ENCODE data around the gene RPLP2.
A peak's percentile ranks its signal among the peaks of the same experiment; 100 is the strongest.

RPLP2 gene

GRCh38 chr11:792873-793272, 16.9 kb upstream of the RPLP2 start:
- no peak for DNase-seq

DNA sequence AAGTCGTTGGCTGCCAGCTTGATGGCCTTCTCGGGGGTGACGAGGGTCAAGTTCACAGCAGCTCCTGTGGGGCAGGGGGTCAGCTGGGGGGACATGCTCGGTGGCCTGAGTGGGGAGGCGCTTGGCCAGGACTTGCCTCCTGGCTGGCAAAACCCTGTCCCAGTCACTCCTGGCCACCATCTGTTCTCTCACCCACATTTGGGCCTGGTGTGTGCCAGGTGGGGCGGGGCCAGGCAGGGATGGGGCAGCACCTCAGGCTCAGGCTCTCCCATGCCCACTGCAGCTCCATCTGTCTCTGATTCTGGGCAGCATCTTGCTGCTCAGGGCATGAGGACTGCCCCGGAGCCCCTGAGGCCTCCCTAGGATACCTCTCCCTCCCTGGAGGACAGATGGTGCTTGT, 16.2 kb upstream of the RPLP2 start:
- no peak for DNase-seq

DNA sequence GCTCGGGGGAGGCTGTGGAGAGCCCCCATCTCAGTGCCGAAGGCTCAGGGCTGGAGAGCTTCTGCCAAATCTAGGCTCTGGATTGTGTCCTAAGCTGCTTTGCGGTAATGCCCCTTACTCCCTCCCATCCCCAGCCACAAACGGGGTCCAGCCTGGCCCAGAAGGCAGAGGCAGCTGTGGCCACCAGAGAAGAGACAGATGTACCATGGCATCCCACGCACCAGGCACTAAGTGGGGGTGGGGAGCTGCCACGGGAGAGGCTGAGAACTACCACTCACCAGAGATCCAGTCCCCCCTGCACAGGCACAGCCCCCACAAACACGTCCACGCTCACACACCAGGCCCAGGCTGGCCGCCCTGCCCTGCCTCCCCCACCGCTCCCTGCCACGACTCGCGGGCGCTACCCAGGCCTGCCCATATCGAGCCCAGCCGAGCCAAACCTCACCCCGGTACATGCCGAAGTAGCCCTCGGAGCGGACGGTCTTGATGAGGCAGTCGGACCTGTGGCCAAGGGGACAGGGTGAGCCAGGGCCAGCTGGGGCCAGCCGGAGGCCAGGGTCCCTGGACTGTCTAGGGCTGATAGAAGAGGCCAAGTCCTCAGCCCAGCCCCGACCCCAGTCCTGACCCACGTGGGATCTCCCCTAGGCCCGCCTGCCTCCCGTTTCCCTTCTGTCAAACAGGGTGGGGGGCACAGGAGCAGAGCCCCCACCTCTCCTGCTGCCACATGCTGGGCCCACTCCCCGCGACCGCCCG, 15.6 kb upstream of the RPLP2 start:
- DNase-seq, result no peak

DNA sequence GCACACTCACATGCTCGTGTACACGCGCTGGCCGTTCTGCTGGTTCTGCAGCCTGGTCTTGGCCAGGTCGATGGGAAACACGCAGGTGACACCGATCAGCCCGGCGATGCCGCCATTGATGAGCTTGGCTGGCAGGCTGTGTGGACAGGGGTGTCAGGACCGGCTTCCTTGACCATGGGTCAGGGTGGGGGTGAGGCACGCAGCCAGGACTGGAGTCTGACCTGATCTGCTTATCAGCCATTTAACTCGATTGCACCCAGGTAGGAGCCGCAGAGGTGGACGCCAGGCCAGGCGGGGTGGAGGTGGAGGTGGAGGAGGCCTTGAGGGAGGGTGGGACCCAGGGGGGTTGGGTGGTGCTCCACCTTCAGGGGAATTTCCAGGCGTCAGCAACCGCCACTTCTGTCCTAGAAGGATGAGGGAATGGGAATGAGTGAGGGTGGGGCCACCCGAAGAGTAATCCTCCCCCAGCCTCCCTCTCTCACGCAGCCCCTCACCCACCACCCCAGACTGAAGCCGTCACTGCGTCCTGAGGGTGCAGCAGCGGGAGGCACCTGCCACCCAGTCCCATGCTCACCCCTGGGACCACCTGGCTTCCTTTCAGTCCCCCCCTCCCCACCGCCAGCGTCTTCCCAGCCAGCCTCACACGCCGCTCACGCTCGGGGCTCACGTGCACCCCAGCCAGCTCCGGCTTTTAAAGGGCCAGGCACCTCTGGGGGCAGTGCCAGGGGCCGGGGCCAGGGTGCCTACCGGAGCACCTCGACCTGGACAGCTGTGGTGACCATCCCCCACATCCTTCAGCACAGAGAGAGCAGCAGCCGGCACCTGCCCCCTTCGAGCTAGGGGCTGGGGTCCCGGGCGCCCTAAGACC, 14.8 kb upstream of the RPLP2 start:
- DNase-seq, result no peak

DNA sequence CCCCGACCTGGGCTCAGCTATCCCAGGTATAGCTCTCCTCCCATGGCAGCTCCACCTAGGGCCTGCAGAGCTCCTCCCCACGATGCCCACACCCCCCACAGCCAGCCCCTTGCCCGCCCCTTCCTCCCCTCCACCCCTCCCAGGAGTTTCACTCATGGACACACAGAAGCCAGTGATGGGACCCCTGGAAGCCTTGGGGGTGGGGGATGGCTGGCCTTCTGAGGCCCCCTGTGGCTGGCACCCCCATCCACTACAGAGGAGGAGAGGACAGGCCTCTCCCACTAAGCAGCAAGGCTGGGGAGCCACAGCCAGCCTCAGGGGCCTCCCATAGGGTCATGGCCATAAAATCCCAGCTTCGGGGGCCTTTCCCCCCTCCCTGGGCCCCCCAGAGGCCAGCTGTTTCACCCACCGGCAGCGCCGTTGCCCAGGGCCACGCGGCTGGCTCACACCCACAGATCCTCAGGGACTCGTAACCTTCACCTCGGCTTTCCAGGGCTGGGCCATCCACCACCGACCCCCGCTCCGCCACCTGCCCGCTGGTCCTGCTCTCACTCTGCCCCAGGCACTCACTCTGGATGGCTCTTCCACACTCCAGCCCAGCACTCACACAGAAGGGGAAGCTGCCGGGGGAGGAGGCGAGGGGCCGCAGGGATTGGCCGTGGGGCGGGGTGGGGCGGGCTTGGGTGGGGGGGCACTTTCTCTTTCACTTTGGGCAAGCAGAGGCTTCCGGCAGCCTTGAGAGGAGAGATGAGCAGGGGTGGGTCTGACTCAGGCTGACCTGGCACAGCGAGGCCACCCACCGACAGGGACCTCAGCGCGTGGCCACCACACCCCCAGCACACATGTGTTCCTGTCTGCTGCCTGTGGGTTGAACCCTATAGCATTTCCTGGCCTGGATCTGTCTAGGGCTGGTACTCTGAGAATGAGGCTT, 13.9 kb upstream of the RPLP2 start:
- DNase-seq, result peak; percentile 94

DNA sequence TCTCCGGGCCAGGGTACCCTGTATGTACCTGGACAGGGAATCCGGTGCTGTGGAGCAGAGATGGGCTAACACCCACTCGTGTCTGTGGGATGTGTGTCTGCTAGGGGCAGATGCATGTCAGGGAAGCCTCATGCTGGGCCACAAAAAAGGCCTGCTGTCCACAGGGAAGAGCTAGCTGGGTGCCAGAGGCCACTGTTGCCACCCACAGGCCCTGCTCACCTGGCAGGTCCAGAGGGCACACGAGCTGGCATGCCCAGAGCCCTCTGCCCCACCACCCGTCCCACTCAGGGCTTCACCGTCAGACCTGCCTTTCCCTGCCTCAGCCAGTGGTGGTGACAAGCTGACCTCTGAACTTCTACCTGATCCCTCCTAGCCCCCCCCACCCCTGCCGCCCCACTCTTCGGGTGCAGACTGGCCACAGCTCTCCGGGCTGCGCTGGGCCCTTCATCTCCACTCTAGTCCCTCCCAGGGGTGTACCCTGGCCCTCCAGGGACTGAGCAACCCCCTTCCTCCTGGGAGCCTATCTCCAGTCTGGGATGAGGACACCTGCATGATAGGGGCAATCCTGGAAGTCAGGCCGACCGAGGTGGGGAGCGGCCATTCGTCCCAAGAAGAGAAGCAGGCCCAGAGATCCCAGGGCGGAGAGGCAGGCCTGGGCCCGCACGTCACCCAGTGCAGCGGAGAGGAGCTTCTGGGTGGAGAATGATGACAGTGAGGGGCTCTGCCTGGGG, 13.0 kb upstream of the RPLP2 start:
- DNase-seq, result no peak

GRCh38 chr11:797296-798092, 12.3 kb upstream of the RPLP2 start:
- peak; percentile 71 for DNase-seq

DNA sequence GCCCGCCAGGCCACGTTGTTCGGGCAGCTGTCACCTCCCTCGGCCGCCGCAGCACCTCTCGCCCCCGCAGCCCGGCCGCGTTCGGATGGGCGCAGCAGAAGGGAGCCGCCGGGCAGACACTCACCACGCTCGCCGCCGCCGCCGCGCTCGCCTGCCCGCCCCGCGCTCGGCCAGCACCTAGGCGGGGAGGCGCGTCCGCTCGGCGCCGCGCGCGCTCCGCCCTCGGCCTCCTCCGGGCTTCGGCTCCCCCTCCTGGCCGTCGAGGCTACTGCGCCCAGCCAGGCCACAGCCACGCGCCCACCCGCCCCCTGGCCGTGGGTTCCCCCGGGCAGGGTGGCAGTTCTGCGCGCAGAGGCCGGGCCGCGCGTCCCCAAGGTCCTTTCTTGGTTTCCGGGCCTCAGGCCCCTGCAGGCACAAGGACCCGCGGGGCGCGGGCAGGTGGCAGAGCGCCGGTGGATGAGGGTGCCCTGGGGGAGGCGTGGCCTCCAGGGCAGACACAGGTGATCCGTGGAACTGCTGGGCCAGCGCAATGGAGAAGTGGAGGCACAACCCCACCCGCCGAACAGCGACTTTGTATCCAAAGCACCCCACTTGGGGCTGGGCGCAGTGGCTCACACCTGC, 11.6 kb upstream of the RPLP2 start, which contains the start of gene SLC25A22:
Gene SLC25A22, minus strand, starts transcription at position 189 of the 621 bp plus-strand sequence. CDS start 3,275 bp downstream, outside the sequence.
- DNase-seq, result peak; percentile 80

DNA sequence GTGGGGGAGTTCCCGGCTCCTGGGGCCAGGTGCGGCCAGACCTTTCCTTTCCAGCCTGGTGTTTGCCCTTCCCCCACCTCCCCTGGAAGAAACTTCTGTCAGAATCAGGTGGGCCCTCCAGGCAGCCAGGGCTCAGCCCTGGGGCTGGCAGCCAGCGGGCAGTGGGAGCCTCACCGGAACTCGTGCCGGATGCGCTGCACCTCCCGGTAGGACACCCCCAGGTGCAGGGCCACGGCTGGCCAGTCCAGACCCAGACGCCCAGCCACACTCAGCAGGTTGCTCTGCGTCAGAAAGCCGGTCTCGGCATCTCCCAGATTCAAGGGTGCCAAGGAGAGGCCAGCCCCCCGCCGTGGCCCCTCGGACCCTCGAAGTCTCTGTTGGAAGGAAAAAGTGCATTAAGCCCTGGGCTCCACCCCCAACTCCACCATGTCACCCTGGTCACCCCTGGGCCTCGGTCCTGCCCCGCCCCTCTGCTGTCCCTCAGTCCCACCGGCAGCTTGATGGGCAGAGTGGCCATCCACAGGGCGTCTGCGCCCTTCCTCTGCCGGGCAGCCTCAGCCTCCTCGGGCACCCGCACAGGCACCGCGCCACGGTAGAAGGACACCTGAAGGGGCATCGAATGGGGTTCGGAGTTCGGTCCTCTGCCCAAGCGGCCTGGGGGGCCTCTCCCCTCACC, 10.0 kb upstream of the RPLP2 start:
- no peak for DNase-seq

GRCh38 chr11:800473-800872, 9.3 kb upstream of the RPLP2 start:
- DNase-seq, result no peak

DNA sequence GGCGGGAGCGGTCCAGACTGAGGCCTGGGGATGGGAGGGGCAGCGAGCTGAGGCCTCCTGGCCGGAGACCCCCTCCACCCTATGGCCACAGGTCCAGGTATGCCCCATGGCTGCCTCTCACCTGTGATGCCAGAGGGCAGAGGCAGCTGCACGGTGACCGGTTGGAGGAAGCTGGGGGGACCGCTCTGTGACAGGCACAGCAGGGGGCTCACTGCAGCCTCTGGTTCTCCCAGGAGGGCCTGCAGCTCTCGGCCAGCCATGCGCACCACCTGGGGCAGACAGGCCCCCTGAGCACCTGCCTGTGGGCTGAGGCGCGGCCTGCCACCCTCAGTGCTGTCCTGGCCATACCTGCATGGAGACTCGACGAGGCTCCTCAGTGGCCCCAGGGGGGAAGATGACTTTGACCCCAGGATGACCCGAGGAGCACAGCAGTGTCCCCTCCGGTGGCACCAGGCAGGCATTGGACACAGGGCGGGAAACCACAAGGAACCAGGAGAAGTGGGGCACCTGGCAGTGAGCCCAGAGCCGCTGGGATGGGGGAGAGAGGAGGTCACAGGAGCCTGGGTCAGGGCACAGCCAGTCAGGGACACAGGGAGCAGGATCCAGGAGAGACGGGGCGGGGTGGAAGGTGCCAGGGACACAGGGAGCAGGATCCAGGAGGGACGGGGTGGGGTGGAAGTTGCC, 8.5 kb upstream of the RPLP2 start:
- DNase-seq, result no peak

DNA sequence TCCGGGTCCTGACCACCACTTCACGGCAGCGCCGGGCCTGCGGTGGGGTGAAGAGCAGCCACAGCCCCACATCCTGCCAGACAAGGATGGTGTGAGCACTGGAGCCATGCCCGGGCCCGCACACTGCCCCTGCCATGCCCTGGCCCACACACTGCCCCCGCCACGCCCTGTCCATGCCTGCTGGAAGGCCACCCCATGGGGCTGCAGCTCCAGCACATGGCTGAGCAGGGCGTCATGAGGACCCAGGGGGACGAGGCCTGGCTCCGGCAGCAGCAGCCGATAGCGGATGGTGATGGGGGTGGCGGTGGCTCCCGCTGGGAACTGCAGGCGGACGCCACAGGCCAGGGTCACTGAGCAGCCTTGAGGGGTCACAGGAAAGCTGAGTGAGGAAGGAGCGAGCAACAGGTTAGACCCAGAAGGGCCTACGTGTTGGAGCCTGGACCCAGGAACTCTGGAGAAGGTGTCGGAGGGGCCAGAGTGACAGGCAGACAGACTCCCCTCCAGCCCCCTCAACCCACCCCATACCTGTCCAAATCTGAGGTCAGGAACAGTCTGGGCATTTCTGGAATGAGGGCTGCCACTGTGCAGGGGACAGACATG, 7.6 kb upstream of the RPLP2 start:
- DNase-seq, result no peak

- DNase-seq, result no peak
Measured at GRCh38 chr11:802693-803466, 6.9 kb upstream of the RPLP2 start.

GRCh38 chr11:803467-803742, 6.4 kb upstream of the RPLP2 start:
- DNase-seq, result no peak

GRCh38 chr11:803770-804598, 5.8 kb upstream of the RPLP2 start:
- no peak for DNase-seq

- DNase-seq, result no peak
Measured at GRCh38 chr11:804599-804964, 5.2 kb upstream of the RPLP2 start.

DNA sequence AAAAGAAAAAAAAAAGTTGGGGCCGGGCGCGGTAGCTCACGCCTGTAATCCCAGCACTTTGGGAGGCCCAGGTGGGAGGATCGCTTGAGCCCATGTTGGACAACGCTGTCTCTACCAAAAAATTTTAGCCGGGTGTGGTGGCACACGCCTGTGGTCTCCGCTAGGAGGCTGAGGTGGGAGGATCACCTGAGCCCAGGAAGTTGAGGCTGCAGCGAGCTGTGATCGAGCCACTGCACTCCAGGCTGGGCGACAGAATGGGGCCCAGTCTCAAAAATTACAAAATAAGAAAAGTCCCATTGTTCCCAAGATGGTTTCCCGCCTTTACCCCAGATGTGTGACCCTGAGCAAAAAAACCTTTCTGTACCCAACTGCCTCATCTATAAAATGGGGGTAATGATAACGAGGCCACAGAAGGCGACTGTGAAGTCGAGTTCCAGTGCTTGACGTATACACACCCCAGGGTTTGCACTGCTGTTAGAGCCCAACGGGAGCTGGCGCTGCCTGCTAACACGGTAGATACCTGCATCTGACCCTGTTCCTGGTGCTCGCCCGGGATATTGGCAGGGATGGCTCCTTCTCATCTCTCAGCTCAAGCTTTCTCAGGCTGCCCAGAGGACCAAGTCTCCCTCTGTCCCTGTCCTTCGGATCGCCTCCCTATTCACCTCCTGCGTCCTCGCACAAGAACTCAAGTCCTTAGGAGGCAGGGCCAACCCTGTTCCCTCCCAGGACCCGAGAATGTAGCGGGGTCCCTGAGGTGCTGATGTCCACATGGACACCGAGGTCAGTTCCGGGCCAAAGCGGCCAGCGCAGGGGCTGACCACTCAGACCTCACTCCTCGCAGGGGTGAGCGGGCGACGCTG, 1.1 kb upstream of the RPLP2 start:
- peak; percentile 36 for DNase-seq

Data from stimulated activated naive CD4-positive, alpha-beta T cell treated with Interleukin-2 at 50 U/mL for 16 hours (primary cell).